ENCODE results near the gene SMPDL3B. TPM values are rescaled to one million over a fixed set of nuclear protein-coding genes. Genes with fewer than 3 reads are reported as not detected.
"Not testable (repeated sequence)": the region's sequence is repeated elsewhere in the genome, so short reads cannot be mapped to it uniquely, and the experiment has no call there.

The SMPDL3B gene
- total RNA-seq, 1 experiment from 2014 or later: 0.68 TPM

DNA sequence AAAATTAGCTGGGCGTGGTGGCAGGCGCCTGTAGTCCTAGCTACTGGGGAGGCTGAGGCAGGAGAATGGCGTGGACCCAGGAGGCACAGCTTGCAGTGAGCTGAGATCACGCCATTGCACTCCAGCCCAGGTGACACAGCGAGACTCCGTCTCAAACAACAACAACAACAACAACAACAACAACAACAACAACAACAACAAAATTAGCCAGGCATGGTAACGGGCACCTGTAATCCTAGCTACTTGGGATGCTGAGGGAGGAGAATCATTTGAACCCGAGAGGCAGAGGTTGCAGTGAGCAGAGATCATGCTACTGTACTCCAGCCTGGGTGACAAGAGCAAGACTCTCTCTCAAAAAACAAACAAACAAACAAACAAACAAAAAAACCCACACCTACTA, 68.3 kb downstream of the SMPDL3B start:
- in situ Hi-C loops (cut with HindIII; ENCODE audit: low sequenced_read_pairs); DNase-seq (ENCODE audit: low spot score): not testable (repeated sequence)

Other genes starting within 250 kb of the SMPDL3B start
- gene FAM76A, start 209.0 kb upstream of the SMPDL3B start, total RNA-seq (2014; rRNA removed; shearing (Covaris generic)): 13.6 and 32.1 TPM in 2 replicates
- gene STX12, start 161.8 kb upstream of the SMPDL3B start, total RNA-seq (2014; rRNA removed; shearing (Covaris generic)): 13.3 and 18.6 TPM in 2 replicates
- 69.1 and 70.6 TPM in 2 replicates for gene PPP1R8, start 104.2 kb upstream of the SMPDL3B start, total RNA-seq (2014; rRNA removed; shearing (Covaris generic))
- 2.6 and 3.9 TPM in 2 replicates for gene THEMIS2, start 62.5 kb upstream of the SMPDL3B start, total RNA-seq (2014; rRNA removed; shearing (Covaris generic))
- gene RPA2, start 20.4 kb upstream of the SMPDL3B start, total RNA-seq (2014; rRNA removed; shearing (Covaris generic)): 148 and 168 TPM in 2 replicates
- gene XKR8, start 25.0 kb downstream of the SMPDL3B start, total RNA-seq (2014; rRNA removed; shearing (Covaris generic)): 0.78 TPM in 1 of 2 replicates, not detected in the other
- gene EYA3, start 153.6 kb downstream of the SMPDL3B start, total RNA-seq (2014; rRNA removed; shearing (Covaris generic)): 11.3 and 15.0 TPM in 2 replicates
- 0.27 and 0.49 TPM in 2 replicates for gene PTAFR, start 241.7 kb downstream of the SMPDL3B start, total RNA-seq (2014; rRNA removed; shearing (Covaris generic))

Data from G401 (cell line).